ENCODE results near the gene PHF10. TPM values are rescaled to one million over a fixed set of nuclear protein-coding genes. Genes with fewer than 3 reads are reported as not detected.
A peak's percentile ranks its signal among the peaks of the same experiment; 100 is the strongest.
"Not testable (repeated sequence)": the region's sequence is repeated elsewhere in the genome, so short reads cannot be mapped to it uniquely, and the experiment has no call there.

The PHF10 gene
- total RNA-seq, 3 donors from 2014 or later: 50.1 to 79.2 (median 61.6) TPM

- intact Hi-C loops (cut with DNase I; ENCODE audit: low total_unique reads): no loop called here
- H3K27me3 ChIP-seq: no peaks in the 10 kb centered on the region
- H3K36me3 ChIP-seq: no peaks in the 10 kb centered on the region
- TF ChIP-seq, protein P1, sequence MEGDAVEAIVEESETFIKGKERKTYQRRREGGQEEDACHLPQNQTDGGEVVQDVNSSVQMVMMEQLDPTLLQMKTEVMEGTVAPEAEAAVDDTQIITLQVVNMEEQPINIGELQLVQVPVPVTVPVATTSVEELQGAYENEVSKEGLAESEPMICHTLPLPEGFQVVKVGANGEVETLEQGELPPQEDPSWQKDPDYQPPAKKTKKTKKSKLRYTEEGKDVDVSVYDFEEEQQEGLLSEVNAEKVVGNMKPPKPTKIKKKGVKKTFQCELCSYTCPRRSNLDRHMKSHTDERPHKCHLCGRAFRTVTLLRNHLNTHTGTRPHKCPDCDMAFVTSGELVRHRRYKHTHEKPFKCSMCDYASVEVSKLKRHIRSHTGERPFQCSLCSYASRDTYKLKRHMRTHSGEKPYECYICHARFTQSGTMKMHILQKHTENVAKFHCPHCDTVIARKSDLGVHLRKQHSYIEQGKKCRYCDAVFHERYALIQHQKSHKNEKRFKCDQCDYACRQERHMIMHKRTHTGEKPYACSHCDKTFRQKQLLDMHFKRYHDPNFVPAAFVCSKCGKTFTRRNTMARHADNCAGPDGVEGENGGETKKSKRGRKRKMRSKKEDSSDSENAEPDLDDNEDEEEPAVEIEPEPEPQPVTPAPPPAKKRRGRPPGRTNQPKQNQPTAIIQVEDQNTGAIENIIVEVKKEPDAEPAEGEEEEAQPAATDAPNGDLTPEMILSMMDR (IDR thresholded peaks at IDR 0.05): no peak
- peak; percentile 96 to 98 (median 96) for TF ChIP-seq POLR2AphosphoS5 (IDR thresholded peaks at IDR 0.05)
- TF ChIP-seq POLR2A (IDR thresholded peaks at IDR 0.05): peak; percentile 97
- no peaks in the 10 kb centered on the region for H3K9me3 ChIP-seq
- DNase-seq (ENCODE audit: low spot score in 2 of 2): peak; percentile 93 to 97
- peaks cover 0 to 6% of the 10 kb centered on the region in 2 donors for H3K4me1 ChIP-seq
- H3K27ac ChIP-seq: peak within 1 kb of the TSS; percentile 95 to 96
- H3K4me3 ChIP-seq: peak within 1 kb of the TSS; percentile 87 to 93 (median 92)
These were observed 22.1 kb downstream of the PHF10 start, which contains the start of the genes C6orf120 and WDR27 for GRCh38 chr6:169701954-169702839. C6orf120 (plus strand) TSS chr6:169702126; CDS start chr6:169702460, 334 bp downstream. WDR27 (minus strand) TSS chr6:169702029; CDS start chr6:169689005, 13,024 bp downstream.

DNA sequence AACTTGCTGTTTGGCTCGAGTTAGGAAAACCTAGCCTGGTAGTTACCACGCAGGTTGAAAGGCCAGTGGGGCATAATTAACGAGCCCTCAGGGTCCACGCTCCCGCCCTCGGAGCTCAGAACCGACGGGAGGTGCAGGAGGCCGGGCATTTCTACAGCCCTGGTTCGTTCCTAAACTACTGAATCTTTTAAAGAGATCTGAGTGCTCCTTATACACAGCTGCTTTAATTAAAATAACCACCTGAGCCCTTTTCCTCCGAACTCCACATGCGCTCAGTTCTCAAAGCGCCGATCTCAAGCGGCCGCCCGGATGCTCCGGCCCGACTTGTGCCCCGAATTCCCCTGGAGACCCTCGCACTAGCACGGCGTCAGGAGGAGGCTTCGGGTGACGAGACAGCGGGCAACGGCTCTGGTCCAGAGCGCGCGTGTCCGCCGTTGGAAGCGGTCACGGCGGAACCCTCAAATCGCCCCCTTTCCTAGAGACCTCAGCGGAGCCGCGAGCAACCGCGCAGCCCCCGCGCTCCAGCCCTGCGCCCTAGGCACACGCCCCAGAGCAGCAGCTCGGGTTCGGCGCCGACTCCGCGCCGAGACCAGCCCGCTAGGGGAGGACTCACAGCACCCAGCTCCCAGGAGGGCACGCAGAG, 22.9 kb downstream of the PHF10 start:
- Histone ChIP-seq H3K27me3 (no peaks in the 10 kb centered on the region), H3K4me1 (peaks cover 0 to 6% of the 10 kb centered on the region in 2 donors), H3K4me3 (peak overlapping the region; percentile 87 to 93 (median 92)), H3K36me3 (no peaks in the 10 kb centered on the region), H3K27ac (peak overlapping the region; percentile 95 to 96), H3K9me3 (no peaks in the 10 kb centered on the region)
- no peak for TF ChIP-seq POLR2AphosphoS5 (IDR thresholded peaks at IDR 0.05)
- no peak for TF ChIP-seq POLR2A (IDR thresholded peaks at IDR 0.05)
- DNase-seq (ENCODE audit: low spot score in 2 of 2): no peak
- intact Hi-C loops (cut with DNase I; ENCODE audit: low total_unique reads): no loop called here

GRCh38 chr6:169700296-169700695, 24.0 kb downstream of the PHF10 start:
- no peaks in the 10 kb centered on the region for H3K9me3 ChIP-seq
- no peak for TF ChIP-seq POLR2A (IDR thresholded peaks at IDR 0.05)
- no peak for TF ChIP-seq POLR2AphosphoS5 (IDR thresholded peaks at IDR 0.05)
- TF ChIP-seq, protein P1 (IDR thresholded peaks at IDR 0.05): no peak
- intact Hi-C loops (cut with DNase I; ENCODE audit: low total_unique reads): no loop called here
- no peaks in the 10 kb centered on the region for H3K36me3 ChIP-seq
- no peaks in the 10 kb centered on the region for H3K27me3 ChIP-seq
- H3K4me3 ChIP-seq: peak overlapping the region in 1 of 3 donors; percentile 87
- H3K4me1 ChIP-seq: peaks cover 0 to 6% of the 10 kb centered on the region in 2 donors
- DNase-seq (ENCODE audit: low spot score in 2 of 2): no peak
- no peak overlapping the region for H3K27ac ChIP-seq

GRCh38 chr6:169697115-169697514, 27.2 kb downstream of the PHF10 start:
- H3K4me1 ChIP-seq; H3K27me3 ChIP-seq; H3K27ac ChIP-seq; H3K36me3 ChIP-seq; DNase-seq (ENCODE audit: low spot score in 2 of 2); H3K4me3 ChIP-seq; intact Hi-C loops (cut with DNase I; ENCODE audit: low total_unique reads): not testable (repeated sequence)
- H3K9me3 ChIP-seq: peaks cover 3 to 11% of the 10 kb centered on the region in 2 donors

DNA sequence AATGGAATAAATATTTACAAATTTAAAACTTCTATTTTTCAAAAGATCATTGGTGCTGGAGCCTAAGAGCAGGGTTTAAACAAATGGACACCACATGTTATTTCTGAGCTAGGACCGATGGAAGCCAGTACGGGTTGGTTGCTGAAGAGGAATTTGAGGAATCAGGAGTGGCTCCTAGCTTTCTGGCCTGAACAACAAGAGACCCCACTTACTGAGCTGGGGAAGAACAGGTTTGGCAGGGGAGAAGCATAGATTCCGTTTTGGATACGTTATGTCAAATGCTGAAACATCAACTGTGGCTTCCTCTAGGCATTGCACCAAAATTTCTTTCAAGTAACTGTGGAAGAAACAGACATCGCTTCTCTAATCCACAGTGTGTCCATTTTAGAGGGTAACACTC, 29.2 kb downstream of the PHF10 start:
- Histone ChIP-seq H3K9me3 (peaks cover 3 to 11% of the 10 kb centered on the region in 2 donors), H3K36me3 (no peaks in the 10 kb centered on the region), H3K4me1 (no peaks in the 10 kb centered on the region), H3K27ac (no peak overlapping the region), H3K4me3 (no peak overlapping the region), H3K27me3 (no peaks in the 10 kb centered on the region)
- DNase-seq (ENCODE audit: low spot score in 2 of 2): no peak
- TF ChIP-seq POLR2A (IDR thresholded peaks at IDR 0.05) (no peak), POLR2AphosphoS5 (IDR thresholded peaks at IDR 0.05) (no peak)
- TF ChIP-seq, protein P1 (IDR thresholded peaks at IDR 0.05): no peak
- intact Hi-C loops (cut with DNase I; ENCODE audit: low total_unique reads): no loop called here

All from breast epithelium (tissue), 4 donors.